ENCODE data around the gene ATXN1.

The ATXN1 gene

DNA sequence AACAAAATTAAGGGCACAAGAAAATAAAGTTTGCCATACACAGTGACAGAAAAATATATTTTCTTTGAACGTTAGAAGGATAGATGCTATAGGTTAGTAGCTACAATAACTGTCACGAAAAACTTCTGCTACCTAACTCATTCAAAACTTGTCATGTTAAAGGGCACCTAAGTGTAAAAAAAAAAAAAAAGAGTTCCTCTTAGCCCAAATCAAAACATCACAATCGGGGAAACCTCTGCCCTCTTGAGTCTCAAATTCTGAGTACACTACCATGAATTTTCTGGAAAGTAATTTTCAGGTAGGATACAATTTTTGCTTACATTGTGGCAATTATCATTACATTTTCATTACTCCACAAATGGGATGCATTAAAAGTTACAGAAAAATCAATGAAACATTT is 5.7 kb downstream of the ATXN1 start:
- Histone ChIP-seq H3K27me3 (ENCODE audit: control insufficient read depth, low read length) (peaks cover 12% of the 10 kb centered on the region), H3F3A (ENCODE audit: control insufficient read depth, insufficient read depth) (peaks cover 11% of the 10 kb centered on the region; the same call in 1 of the 2 replicates), H3K4me3 (ENCODE audit: low read length) (no peak overlapping the region), H3K4me2 (ENCODE audit: low read length) (no peak overlapping the region), H3K79me2 (ENCODE audit: control insufficient read depth, low read length) (peaks cover 9% of the 10 kb centered on the region; the same call in 1 of the 2 replicates), H3K9me2 (replicated peaks; ENCODE audit: control insufficient read depth, low read length) (no peaks in the 10 kb centered on the region), H3K4me1 (ENCODE audit: control insufficient read depth, low read length) (peaks cover 15% of the 10 kb centered on the region), H4K20me1 (ENCODE audit: control insufficient read depth, insufficient read depth, low read depth, low read length) (peaks cover 5% of the 10 kb centered on the region; the same call in 1 of the 2 replicates), H3K9me3 (ENCODE audit: control insufficient read depth, insufficient read depth, low read length) (no peaks in the 10 kb centered on the region), H3K36me3 (ENCODE audit: control insufficient read depth, low read length) (0 out of 2 replicates have a peak, but pooled peaks cover 3% of the 10 kb centered on the region), H3K27ac (ENCODE audit: low read depth, low read length) (no peak overlapping the region)
- TF ChIP-seq CTCF (IDR thresholded peaks at IDR 0.05; ENCODE audit: low read depth, low read length, poor library complexity, severe bottlenecking) (no peak), EZH2phosphoT487 (IDR thresholded peaks at IDR 0.05; ENCODE audit: borderline replicate concordance, low read length) (no peak)

DNA sequence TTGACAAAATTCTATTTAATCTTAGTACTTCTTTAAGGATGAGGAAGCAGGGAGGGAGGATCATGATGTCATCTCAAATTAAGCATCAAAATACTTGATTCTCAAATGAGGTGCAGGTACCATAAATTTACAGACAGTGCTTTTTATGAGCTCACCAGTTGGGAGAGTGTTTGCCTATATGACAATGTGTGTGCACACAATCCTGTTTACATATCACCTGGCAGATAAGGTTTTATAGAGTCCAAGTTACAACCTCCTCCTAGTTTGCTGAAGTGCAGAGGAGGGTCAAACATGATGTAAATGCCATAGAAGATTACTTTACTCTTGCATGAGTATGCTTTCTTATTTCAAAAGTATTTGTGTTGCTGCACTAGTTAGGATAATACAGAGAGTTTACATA is 6.4 kb downstream of the ATXN1 start:
- Histone ChIP-seq H3K27ac (ENCODE audit: low read depth, low read length) (no peak overlapping the region), H4K20me1 (ENCODE audit: control insufficient read depth, insufficient read depth, low read depth, low read length) (peaks cover 5% of the 10 kb centered on the region; the same call in 1 of the 2 replicates), H3K27me3 (ENCODE audit: control insufficient read depth, low read length) (peaks cover 12% of the 10 kb centered on the region), H3F3A (ENCODE audit: control insufficient read depth, insufficient read depth) (peaks cover 11% of the 10 kb centered on the region; the same call in 1 of the 2 replicates), H3K36me3 (ENCODE audit: control insufficient read depth, low read length) (0 out of 2 replicates have a peak, but pooled peaks cover 3% of the 10 kb centered on the region), H3K4me2 (ENCODE audit: low read length) (no peak overlapping the region), H3K9me2 (replicated peaks; ENCODE audit: control insufficient read depth, low read length) (no peaks in the 10 kb centered on the region), H3K4me3 (ENCODE audit: low read length) (no peak overlapping the region), H3K79me2 (ENCODE audit: control insufficient read depth, low read length) (peaks cover 9% of the 10 kb centered on the region; the same call in 1 of the 2 replicates), H3K9me3 (ENCODE audit: control insufficient read depth, insufficient read depth, low read length) (no peaks in the 10 kb centered on the region), H3K4me1 (ENCODE audit: control insufficient read depth, low read length) (peaks cover 15% of the 10 kb centered on the region)
- no peak for TF ChIP-seq CTCF (IDR thresholded peaks at IDR 0.05; ENCODE audit: low read depth, low read length, poor library complexity, severe bottlenecking)
- no peak for TF ChIP-seq EZH2phosphoT487 (IDR thresholded peaks at IDR 0.05; ENCODE audit: borderline replicate concordance, low read length)

DNA sequence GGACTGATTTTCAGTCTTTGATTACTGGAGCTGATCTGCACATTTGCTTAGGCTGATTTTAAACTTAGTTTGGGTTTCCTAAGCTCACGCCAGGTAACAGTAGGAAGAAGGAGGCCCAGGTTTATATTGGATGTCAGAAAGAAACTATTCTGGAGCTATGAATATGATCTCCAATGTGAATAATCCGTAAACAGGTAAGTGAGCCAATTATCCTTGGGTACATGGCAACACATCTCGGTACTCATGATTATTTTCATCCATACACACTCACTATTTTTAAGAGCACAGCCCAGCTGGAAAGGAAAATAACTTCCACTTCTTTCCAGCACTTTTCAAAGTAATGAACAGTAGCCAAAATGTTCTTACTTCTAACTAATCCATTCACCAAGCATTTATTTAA is 7.0 kb downstream of the ATXN1 start:
- H3K4me1 ChIP-seq (ENCODE audit: control insufficient read depth, low read length), result peaks cover 10% of the 10 kb centered on the region
- TF ChIP-seq CTCF (IDR thresholded peaks at IDR 0.05; ENCODE audit: low read depth, low read length, poor library complexity, severe bottlenecking) (no peak), EZH2phosphoT487 (IDR thresholded peaks at IDR 0.05; ENCODE audit: borderline replicate concordance, low read length) (no peak)
- peaks cover 5% of the 10 kb centered on the region; the same call in 1 of the 2 replicates for H4K20me1 ChIP-seq (ENCODE audit: control insufficient read depth, insufficient read depth, low read depth, low read length)
- H3K4me2 ChIP-seq (ENCODE audit: low read length), result no peak overlapping the region
- H3K9me2 ChIP-seq (replicated peaks; ENCODE audit: control insufficient read depth, low read length), result no peaks in the 10 kb centered on the region
- no peak overlapping the region for H3K4me3 ChIP-seq (ENCODE audit: low read length)
- 0 out of 2 replicates have a peak, but pooled peaks cover 3% of the 10 kb centered on the region for H3K36me3 ChIP-seq (ENCODE audit: control insufficient read depth, low read length)
- peaks cover 8% of the 10 kb centered on the region for H3K27me3 ChIP-seq (ENCODE audit: control insufficient read depth, low read length)
- H3F3A ChIP-seq (ENCODE audit: control insufficient read depth, insufficient read depth), result peaks cover 11% of the 10 kb centered on the region; the same call in 1 of the 2 replicates
- peaks cover 9% of the 10 kb centered on the region; the same call in 1 of the 2 replicates for H3K79me2 ChIP-seq (ENCODE audit: control insufficient read depth, low read length)
- H3K9me3 ChIP-seq (ENCODE audit: control insufficient read depth, insufficient read depth, low read length), result no peaks in the 10 kb centered on the region
- no peak overlapping the region for H3K27ac ChIP-seq (ENCODE audit: low read depth, low read length)
